Head of caudate nucleus (tissue), 42 donors: ENCODE data around the gene ADAMTS9.
A peak's percentile ranks its signal among the peaks of the same experiment; 100 is the strongest.

Experiments used
- DNase-seq, 42 donors: peaks; one replicate each; pipeline versions ENCODE4 v3.0.0 to v3.0.0-alpha.2; 2020 to 2021; ENCODE audit warnings: mixed read lengths in 7 of 42
- intact Hi-C: fragments of 100-400 bp; cut with DNase I; formaldehyde crosslinking; loops from one replicate; pipeline ENCODE4 v1.15.0; 2022

Gene ADAMTS9

GRCh38 chr3:64686446-64686908 lies 1.3 kb downstream of the ADAMTS9 start:
- DNase-seq: peak in 14 of 42 donors; percentile 2 to 45 (median 11)
- intact Hi-C loops: no loop called here

GRCh38 chr3:64685800-64686445 lies 1.9 kb downstream of the ADAMTS9 start:
- intact Hi-C loops: no loop called here
- DNase-seq: peak; percentile 42 to 88 (median 72)

GRCh38 chr3:64685331-64685799 lies 2.4 kb downstream of the ADAMTS9 start:
- peak in 24 of 42 donors; percentile 6 to 50 (median 20) for DNase-seq
- intact Hi-C loops: no loop called here

- intact Hi-C loops: no loop called here
- peak in 11 of 42 donors; percentile 4 to 63 (median 16) for DNase-seq
Measured at GRCh38 chr3:64684715-64685261, 3.0 kb downstream of the ADAMTS9 start.

GRCh38 chr3:64681827-64682226 lies 6.0 kb downstream of the ADAMTS9 start:
- intact Hi-C loops: no loop called here
- DNase-seq: no peak

GRCh38 chr3:64681015-64681414 lies 6.8 kb downstream of the ADAMTS9 start:
- intact Hi-C loops: no loop called here
- no peak for DNase-seq

GRCh38 chr3:64680334-64680733 lies 7.5 kb downstream of the ADAMTS9 start:
- intact Hi-C loops: no loop called here
- DNase-seq: no peak

GRCh38 chr3:64677961-64678716 lies 9.7 kb downstream of the ADAMTS9 start:
- no peak for DNase-seq
- intact Hi-C loops: no loop called here

- DNase-seq: no peak
Measured at GRCh38 chr3:64676831-64677230, 11.0 kb downstream of the ADAMTS9 start.

GRCh38 chr3:64675687-64676247 lies 12.0 kb downstream of the ADAMTS9 start:
- intact Hi-C loops: no loop called here
- DNase-seq: no peak

More at GRCh38 chr3:64676831-64677230, 11.0 kb downstream of the ADAMTS9 start:
- intact Hi-C loops: no loop called here

- DNase-seq: no peak
- intact Hi-C loops: no loop called here
Measured at GRCh38 chr3:64674591-64675076, 13.2 kb downstream of the ADAMTS9 start.

GRCh38 chr3:64673159-64673715 lies 14.6 kb downstream of the ADAMTS9 start:
- intact Hi-C loops: no loop called here
- no peak for DNase-seq

GRCh38 chr3:64668582-64669510 lies 19.0 kb downstream of the ADAMTS9 start:
- intact Hi-C loops: no loop called here
- no peak for DNase-seq

- intact Hi-C loops: no loop called here
Measured at GRCh38 chr3:64667887-64668581, 19.8 kb downstream of the ADAMTS9 start.

GRCh38 chr3:64667138-64667537 lies 20.7 kb downstream of the ADAMTS9 start:
- DNase-seq: peak in 1 of 42 donors; percentile 22

More at GRCh38 chr3:64667887-64668581, 19.8 kb downstream of the ADAMTS9 start:
- DNase-seq: peak in 19 of 42 donors; percentile 6 to 68 (median 33)

GRCh38 chr3:64666171-64666588 lies 21.6 kb downstream of the ADAMTS9 start:
- DNase-seq: no peak
- intact Hi-C loops: no loop called here

More at GRCh38 chr3:64667138-64667537, 20.7 kb downstream of the ADAMTS9 start:
- intact Hi-C loops: no loop called here

- no peak for DNase-seq
- intact Hi-C loops: no loop called here
Measured at GRCh38 chr3:64664397-64664796, 23.4 kb downstream of the ADAMTS9 start.

- intact Hi-C loops: no loop called here
- no peak for DNase-seq
Measured at GRCh38 chr3:64659617-64659978, 28.2 kb downstream of the ADAMTS9 start.
